Bronchial epithelial cell (primary cell): ENCODE results near the gene HMGCS2. TPM values are rescaled to one million over a fixed set of nuclear protein-coding genes. Genes with fewer than 3 reads are reported as not detected.

Experiments used
- DNase-seq: peaks from one replicate; pipeline ENCODE4 v3.0.0-alpha.2; 2010; ENCODE audit warnings: low read depth
- FAIRE-seq: peaks from 2 replicates; lab custom pipeline; 2011; peaks lifted over from hg19 to GRCh38; lab: Jason Lieb, UNC
- H3K27me3 ChIP-seq: 2 replicates; pipeline ENCODE4 v1.5.1; 2011; ENCODE audit warnings: low read length; ENCODE audit not compliant: control insufficient read depth, insufficient read depth
- H3K36me3 ChIP-seq: 2 replicates; pipeline ENCODE4 v1.5.1; 2011; ENCODE audit warnings: low read length; ENCODE audit not compliant: control insufficient read depth, insufficient read depth
- H3K4me3 ChIP-seq: 2 replicates; pipeline ENCODE4 v1.5.1; 2011; ENCODE audit warnings: mild to moderate bottlenecking, low read depth, low read length, control low read depth
- total RNA-seq: library from RNA; depleted of rRNA; stranded (reverse); fragments of >200 nt; gene quantifications from 2 replicates; pipeline ENCODE4 v1.2.1, GENCODE V29; 2014
- TF ChIP-seq, protein P1 (sequence below): IDR thresholded peaks from 2 replicates; pipeline ENCODE4 v1.5.1; 2011; ENCODE audit warnings: mild to moderate bottlenecking, moderate library complexity, low read length, control low read depth, inconsistent platforms; ENCODE audit not compliant: insufficient read depth, severe bottlenecking

HMGCS2 gene
- total RNA-seq, 1 donor from 2014 or later, result 0.26 TPM

- TF ChIP-seq, protein P1, sequence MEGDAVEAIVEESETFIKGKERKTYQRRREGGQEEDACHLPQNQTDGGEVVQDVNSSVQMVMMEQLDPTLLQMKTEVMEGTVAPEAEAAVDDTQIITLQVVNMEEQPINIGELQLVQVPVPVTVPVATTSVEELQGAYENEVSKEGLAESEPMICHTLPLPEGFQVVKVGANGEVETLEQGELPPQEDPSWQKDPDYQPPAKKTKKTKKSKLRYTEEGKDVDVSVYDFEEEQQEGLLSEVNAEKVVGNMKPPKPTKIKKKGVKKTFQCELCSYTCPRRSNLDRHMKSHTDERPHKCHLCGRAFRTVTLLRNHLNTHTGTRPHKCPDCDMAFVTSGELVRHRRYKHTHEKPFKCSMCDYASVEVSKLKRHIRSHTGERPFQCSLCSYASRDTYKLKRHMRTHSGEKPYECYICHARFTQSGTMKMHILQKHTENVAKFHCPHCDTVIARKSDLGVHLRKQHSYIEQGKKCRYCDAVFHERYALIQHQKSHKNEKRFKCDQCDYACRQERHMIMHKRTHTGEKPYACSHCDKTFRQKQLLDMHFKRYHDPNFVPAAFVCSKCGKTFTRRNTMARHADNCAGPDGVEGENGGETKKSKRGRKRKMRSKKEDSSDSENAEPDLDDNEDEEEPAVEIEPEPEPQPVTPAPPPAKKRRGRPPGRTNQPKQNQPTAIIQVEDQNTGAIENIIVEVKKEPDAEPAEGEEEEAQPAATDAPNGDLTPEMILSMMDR, result no peak
- FAIRE-seq (no peak), DNase-seq (no peak)
- no peak overlapping the region for H3K4me3 ChIP-seq
- no peaks in the 10 kb centered on the region for H3K36me3 ChIP-seq
- peaks cover 5% of the 10 kb centered on the region for H3K27me3 ChIP-seq
Observed at GRCh38 chr1:119811985-119812557, 43.4 kb upstream of the HMGCS2 start.

- no peak for DNase-seq
- Histone ChIP-seq H3K4me3 (no peak within 1 kb of the TSS), H3K27me3 (peaks cover 5% of the 10 kb centered on the region), H3K36me3 (no peaks in the 10 kb centered on the region)
- FAIRE-seq, result no peak
- TF ChIP-seq, protein P1, result no peak
Observed at GRCh38 chr1:119811387-119811786, 42.7 kb upstream of the HMGCS2 start, which contains the start of gene REG4. TSS of gene REG4 (minus strand) at chr1:119811460. CDS start at chr1:119808769, 2,691 bp downstream.

DNA sequence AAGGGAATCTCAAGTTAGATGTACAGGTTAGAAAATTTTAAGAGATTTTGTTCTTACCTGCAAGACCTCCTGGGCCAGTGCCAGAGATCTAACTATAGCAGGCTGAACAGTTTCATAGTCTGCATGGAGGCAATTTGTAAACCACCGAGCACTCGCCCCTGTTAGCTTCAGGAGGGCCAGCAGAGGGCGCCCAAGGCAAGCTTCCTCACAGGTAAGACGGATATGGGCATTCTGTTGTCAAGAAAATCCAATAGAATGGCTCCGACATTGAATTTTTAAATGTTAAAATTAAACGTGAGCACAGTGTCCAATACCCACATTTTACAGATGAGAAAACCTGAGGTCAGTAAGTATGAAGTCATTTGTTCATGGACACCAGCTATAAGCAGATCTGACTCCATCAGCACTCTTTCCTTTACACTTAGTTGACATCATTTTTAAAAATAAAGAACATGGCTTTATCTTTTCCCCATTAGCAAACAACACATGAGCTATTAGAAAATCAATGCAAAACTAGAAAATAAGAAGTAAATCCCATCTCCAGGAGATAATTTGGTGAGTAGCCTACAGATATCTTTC, 40.4 kb upstream of the HMGCS2 start:
- DNase-seq (peak; percentile 57), FAIRE-seq (no peak)
- Histone ChIP-seq H3K27me3 (peaks cover 5% of the 10 kb centered on the region), H3K36me3 (no peaks in the 10 kb centered on the region), H3K4me3 (no peak overlapping the region)
- TF ChIP-seq, protein P1, result peak; percentile 85

DNA sequence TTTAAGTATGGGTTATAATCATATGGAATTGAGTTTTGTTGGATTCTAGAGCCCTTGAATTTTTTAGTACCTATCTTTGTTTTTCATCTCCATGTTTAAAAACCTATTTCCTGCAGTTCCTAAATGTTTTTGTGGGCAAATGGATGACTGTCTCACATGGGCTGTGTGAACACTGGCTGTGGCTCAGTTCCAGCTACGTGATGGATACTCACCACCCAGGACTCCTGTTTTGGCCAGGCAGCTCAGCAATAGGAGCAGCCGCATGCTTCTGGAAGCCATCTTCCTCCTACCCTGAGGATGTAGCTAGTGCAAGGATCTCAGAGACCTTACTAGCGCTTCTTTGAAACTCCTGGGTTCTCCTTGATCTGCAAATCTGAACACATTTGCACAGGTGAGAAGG, 39.8 kb upstream of the HMGCS2 start:
- Histone ChIP-seq H3K27me3 (peaks cover 5% of the 10 kb centered on the region), H3K4me3 (no peak overlapping the region), H3K36me3 (no peaks in the 10 kb centered on the region)
- DNase-seq (peak; percentile 9), FAIRE-seq (no peak)
- TF ChIP-seq, protein P1, result no peak

DNA sequence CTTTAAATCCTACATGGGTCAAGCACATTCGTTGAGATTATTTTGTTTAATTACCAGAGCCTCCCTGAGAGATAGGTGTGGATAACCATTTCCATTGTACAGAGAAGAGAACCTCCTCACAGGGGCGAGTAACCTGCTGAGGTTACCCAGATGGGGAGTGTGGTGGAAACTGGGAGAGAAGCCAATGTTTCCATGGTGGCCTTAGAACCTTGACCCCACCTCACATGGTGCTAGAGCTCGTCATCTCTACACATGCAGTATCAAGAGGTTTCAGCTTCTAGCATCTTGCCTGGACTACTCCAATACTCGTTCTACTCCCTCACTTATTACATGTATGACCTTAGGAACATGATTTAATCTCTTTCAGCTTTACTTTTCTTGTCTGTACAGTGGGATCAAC, 37.8 kb upstream of the HMGCS2 start:
- TF ChIP-seq, protein P1, result no peak
- H3K4me3 ChIP-seq, result no peak overlapping the region
- no peak for FAIRE-seq

More for the DNA sequence above, 37.8 kb upstream of the HMGCS2 start:
- Histone ChIP-seq H3K36me3 (no peaks in the 10 kb centered on the region), H3K27me3 (peaks cover 5% of the 10 kb centered on the region)
- no peak for DNase-seq
